H1 (cell line): ENCODE results near the gene MYLK2. TPM values are rescaled to one million over a fixed set of nuclear protein-coding genes. Genes with fewer than 3 reads are reported as not detected.

ENCODE experiments used
- CTCF ChIA-PET: fragments of 300-600 bp; sonication (Branson Sonifier 250); formaldehyde crosslinking; loops from one replicate; lab custom pipeline; 2021; ENCODE audit not compliant: partially characterized antibody; lab: Charles Lee
- POLR2A ChIA-PET: fragments of 300-600 bp; sonication (Branson Sonifier 250); formaldehyde crosslinking; loops from one replicate; lab custom pipeline; 2021; ENCODE audit warnings: inconsistent platforms; ENCODE audit not compliant: partially characterized antibody; lab: Charles Lee
- DNase-seq, 2 experiments: peaks; one replicate each; pipeline versions ENCODE4 v3.0.0 to v3.0.0-alpha.2; 2010 to 2022; ENCODE audit warnings: low spot score in 2 of 2, low read depth in 1 of 2, mixed read lengths in 1 of 2
- FAIRE-seq: peaks from 2 replicates; lab custom pipeline; 2011; peaks lifted over from hg19 to GRCh38; lab: Jason Lieb, UNC
- H2AFZ ChIP-seq: 2 replicates; pipeline ENCODE4 v1.8.1; 2012; ENCODE audit warnings: low read length, inconsistent platforms
- H2AK5ac ChIP-seq: 2 replicates; pipeline ENCODE4 v1.6.1; 2013; ENCODE audit warnings: low read depth, low read length
- H2BK120ac ChIP-seq: replicated peaks from 2 replicates; pipeline ENCODE3; 2013; ENCODE audit warnings: low read depth, low read length, inconsistent platforms
- H2BK12ac ChIP-seq: 2 replicates; pipeline ENCODE4 v1.6.1; 2013; ENCODE audit warnings: low read depth, low read length
- H2BK15ac ChIP-seq: 2 replicates; pipeline ENCODE4 v1.6.1; 2013; ENCODE audit warnings: low read length
- H2BK20ac ChIP-seq: 2 replicates; pipeline ENCODE4 v1.6.1; 2013; ENCODE audit warnings: low read length
- H2BK5ac ChIP-seq: 2 replicates; pipeline ENCODE4 v1.6.1; 2013; ENCODE audit warnings: low read depth, low read length
- H3K14ac ChIP-seq: 2 replicates; pipeline ENCODE4 v1.6.1; 2013; ENCODE audit warnings: inconsistent platforms; ENCODE audit not compliant: insufficient read length
- H3K18ac ChIP-seq: 2 replicates; pipeline ENCODE4 v1.6.1; 2013; ENCODE audit warnings: low read length; ENCODE audit errors: extremely low read depth
- H3K23ac ChIP-seq: 2 replicates; pipeline ENCODE4 v1.6.1; 2013; ENCODE audit warnings: inconsistent platforms; ENCODE audit not compliant: insufficient read length
- H3K23me2 ChIP-seq: 2 replicates; pipeline ENCODE4 v1.6.1; 2013; ENCODE audit warnings: low read depth, low read length
- H3K27ac ChIP-seq: 2 replicates; pipeline ENCODE4 v1.6.1; 2011; ENCODE audit warnings: low read depth, low read length, inconsistent platforms
- H3K27me3 ChIP-seq, 4 experiments: replicated peaks in 1 of 4; 1 replicate in 1 of 4; 2 replicates in 3 of 4; pipeline versions ENCODE4 v1.6.1 to v1.8.1; 2011 to 2013; ENCODE audit warnings: low read length in 3 of 4, mild to moderate bottlenecking in 3 of 4, inconsistent platforms in 2 of 4, mixed read lengths in 2 of 4, moderate library complexity in 1 of 4; ENCODE audit not compliant: control insufficient read depth in 3 of 4, insufficient read depth in 3 of 4; ENCODE audit errors: extremely low read depth in 1 of 4
- H3K36me3 ChIP-seq, 4 experiments: 2 replicates each; pipeline versions ENCODE4 v1.6.1 to v1.8.1; 2011 to 2013; ENCODE audit warnings: mild to moderate bottlenecking in 4 of 4, low read length in 3 of 4, moderate library complexity in 2 of 4, control low read depth in 1 of 4, inconsistent platforms in 1 of 4; ENCODE audit not compliant: insufficient read depth in 4 of 4, control insufficient read depth in 2 of 4
- H3K4ac ChIP-seq: replicated peaks from 2 replicates; pipeline ENCODE3; 2013; ENCODE audit warnings: low read length, low read depth, mixed read lengths, inconsistent platforms; ENCODE audit not compliant: insufficient read length
- H3K4me1 ChIP-seq, 4 experiments: replicated peaks in 1 of 4; 1 replicate in 1 of 4; 2 replicates in 3 of 4; pipeline versions ENCODE4 v1.6.1 to v1.8.1; 2011 to 2013; ENCODE audit warnings: low read length in 3 of 4, inconsistent platforms in 2 of 4, mixed read lengths in 1 of 4; ENCODE audit not compliant: insufficient read depth in 4 of 4, control insufficient read depth in 3 of 4
- H3K4me2 ChIP-seq, 2 experiments: 2 replicates each; pipeline versions ENCODE4 v1.6.1 to v1.8.1; 2011 to 2013; ENCODE audit warnings: low read depth in 2 of 2, low read length in 2 of 2, control low read depth in 1 of 2, inconsistent platforms in 1 of 2, mild to moderate bottlenecking in 1 of 2; ENCODE audit not compliant: insufficient read depth in 1 of 2
- H3K4me3 ChIP-seq, 4 experiments: fragments of 200-600, 300-600 bp in 1 of 4; sonication (generic), shearing (Covaris generic), sonication (Bioruptor Twin) in 1 of 4; 2 replicates each; pipeline versions ENCODE4 v1.5.1 to v1.8.1; 2011 to 2016; ENCODE audit warnings: low read length in 4 of 4, low read depth in 3 of 4, control low read depth in 2 of 4, inconsistent platforms in 2 of 4, mild to moderate bottlenecking in 2 of 4, mixed read lengths in 1 of 4, moderate library complexity in 1 of 4; ENCODE audit not compliant: insufficient read depth in 2 of 4; ENCODE audit errors: extremely low read depth in 1 of 4
- H3K56ac ChIP-seq: replicated peaks from 2 replicates; pipeline ENCODE3; 2013; ENCODE audit warnings: low read depth, mild to moderate bottlenecking, mixed read lengths, low read length, inconsistent platforms; ENCODE audit not compliant: insufficient read length
- H3K79me1 ChIP-seq: 2 replicates; pipeline ENCODE4 v1.6.1; 2013; ENCODE audit warnings: low read depth, low read length, control low read depth
- H3K79me2 ChIP-seq, 2 experiments: 2 replicates each; pipeline versions ENCODE4 v1.6.1 to v1.8.1; 2012 to 2013; ENCODE audit warnings: low read length in 2 of 2, mild to moderate bottlenecking in 2 of 2, inconsistent platforms in 1 of 2; ENCODE audit not compliant: insufficient read depth in 2 of 2, control insufficient read depth in 1 of 2
- H3K9ac ChIP-seq, 4 experiments: replicated peaks in 1 of 4; 1 replicate in 1 of 4; 2 replicates in 3 of 4; pipeline versions ENCODE4 v1.6.1 to v1.8.1; 2011 to 2013; ENCODE audit warnings: low read depth in 3 of 4, low read length in 3 of 4, control low read depth in 2 of 4, mild to moderate bottlenecking in 2 of 4, moderate library complexity in 2 of 4, inconsistent platforms in 1 of 4; ENCODE audit errors: extremely low read depth in 1 of 4
- H3K9me3 ChIP-seq, 2 experiments: 2 replicates each; pipeline versions ENCODE4 v1.6.1 to v1.8.1; 2012 to 2013; ENCODE audit warnings: mild to moderate bottlenecking in 2 of 2, moderate library complexity in 2 of 2, control low read depth in 1 of 2, inconsistent platforms in 1 of 2, low read depth in 1 of 2, low read length in 1 of 2, mixed read lengths in 1 of 2; ENCODE audit not compliant: insufficient read depth in 2 of 2
- H4K20me1 ChIP-seq, 2 experiments: replicated peaks in 1 of 2; 2 replicates each; pipeline versions ENCODE3 to v1.8.1; 2011 to 2013; ENCODE audit warnings: inconsistent platforms in 2 of 2, low read length in 2 of 2, mild to moderate bottlenecking in 1 of 2; ENCODE audit not compliant: insufficient read depth in 2 of 2, control insufficient read depth in 1 of 2
- H4K5ac ChIP-seq: 2 replicates; pipeline ENCODE4 v1.6.1; 2013; ENCODE audit warnings: low read length, low read depth, mixed read lengths, inconsistent platforms; ENCODE audit not compliant: insufficient read length
- H4K8ac ChIP-seq: 2 replicates; pipeline ENCODE4 v1.8.0; 2013; ENCODE audit warnings: mild to moderate bottlenecking, moderate library complexity, low read length, inconsistent platforms; ENCODE audit not compliant: insufficient read depth; ENCODE audit errors: extremely low read depth
- H4K91ac ChIP-seq: replicated peaks from 2 replicates; pipeline ENCODE3; 2013; ENCODE audit warnings: low read length, mixed read lengths, inconsistent platforms; ENCODE audit not compliant: insufficient read length
- JUND ChIP-seq: IDR thresholded peaks from 2 replicates; pipeline ENCODE4 v1.6.1; 2011; ENCODE audit warnings: mild to moderate bottlenecking, improper control_type of control experiment, low read length
- SIN3A ChIP-seq, 2 experiments: IDR thresholded peaks in 1 of 2; conservative IDR thresholded peaks in 1 of 2; 2 replicates each; pipeline ENCODE4 v1.6.1; 2011 to 2012; ENCODE audit warnings: low read length in 2 of 2, improper control_type of control experiment in 1 of 2, low read depth in 1 of 2, mild to moderate bottlenecking in 1 of 2
- SIX5 ChIP-seq: IDR thresholded peaks from 2 replicates; pipeline ENCODE4 v1.6.1; 2011; ENCODE audit warnings: mild to moderate bottlenecking, low read depth, low read length
- WGBS, 2 experiments: shearing (Covaris generic) in 1 of 2; methylation state at CpG; one replicate each; pipeline versions ENCODE4 v1.1.6 to v1.1.7; 2013 to 2015; ENCODE audit warnings: low lambda C conversion rate in 2 of 2, mixed read lengths in 2 of 2, inconsistent platforms in 1 of 2, low coverage in 1 of 2, missing lambda C conversion rate in 1 of 2; ENCODE audit not compliant: insufficient replicate concordance in 2 of 2, insufficient coverage in 1 of 2, insufficient read length in 1 of 2; ENCODE audit errors: extremely low coverage in 1 of 2, missing lambda C conversion rate in 1 of 2; 5-methylcytosine and 5-hydroxymethylcytosine counted together
- polyA plus RNA-seq, 7 experiments: library from polyadenylated mRNA; depleted of rRNA in 3 of 7; stranded (reverse) in 5 of 7; unstranded in 2 of 7; fragments of >200 nt in 5 of 7; fragments of 200-250 nt in 2 of 7; gene quantifications; 1 replicate in 5 of 7; 2 replicates in 1 of 7; 4 replicates in 1 of 7; pipeline versions ENCODE4 v1.2.1 to v1.2.3, GENCODE V29; 2011 to 2013; ENCODE audit warnings: missing spikeins in 2 of 7, mixed read lengths in 2 of 7
- total RNA-seq: library from RNA; stranded (reverse); fragmentation: NEBNext Ultra II Directional; extraction: Animal tissue kit (Norgen Biotek cat#: 25700); gene quantifications from 2 replicates; pipeline ENCODE4 v1.2.1, GENCODE V29; 2021

Gene MYLK2
- total and polyA plus RNA-seq, 2 of the 8 experiments (the other 6 are each of a cell fraction or from before 2014, with no cell fraction given), result 0.22 to 0.26 TPM

DNA sequence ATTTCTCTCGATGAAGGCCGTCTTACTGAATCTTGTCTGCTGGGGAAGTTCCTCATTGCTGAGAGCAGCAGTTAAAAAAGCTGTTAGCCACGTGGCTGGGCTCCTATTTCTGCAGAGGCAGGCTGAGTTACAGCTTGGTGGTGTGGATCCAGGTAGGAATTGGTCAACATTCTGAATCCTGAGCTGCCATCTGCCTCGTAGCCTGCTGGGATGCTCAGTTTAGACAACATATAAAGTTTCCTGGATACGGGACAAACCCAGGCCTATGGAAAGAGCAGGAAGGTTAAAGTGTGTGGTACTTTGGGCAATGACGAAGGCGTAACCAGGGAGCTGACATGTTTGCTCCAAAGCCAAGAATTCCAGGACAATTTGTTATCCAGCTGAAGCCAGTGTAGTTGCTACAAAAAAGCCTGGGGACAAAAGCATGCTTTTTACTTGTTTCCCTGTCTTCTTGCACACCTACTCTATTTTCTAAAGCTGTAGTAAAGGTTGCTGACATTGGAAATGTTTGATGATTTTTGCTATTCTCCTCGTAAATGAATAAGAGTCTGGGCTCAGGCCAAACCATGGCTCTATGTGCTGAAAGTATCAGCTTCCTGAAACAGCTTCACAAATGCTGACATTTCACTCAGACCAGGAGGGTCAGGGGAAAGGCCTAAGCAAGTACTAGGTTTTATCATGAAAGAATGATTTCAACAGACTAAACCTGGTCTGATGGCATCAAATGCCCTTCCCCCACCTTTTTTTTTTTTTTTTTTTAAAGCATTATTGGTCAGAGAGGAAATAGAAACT, 12.4 kb upstream of the MYLK2 start:
- Histone ChIP-seq H2BK120ac (no peak overlapping the region), H2BK15ac (no peak overlapping the region), H3K18ac (no peak overlapping the region), H3K79me1 (no peaks in the 10 kb centered on the region), H3K9me3 (no peaks in the 10 kb centered on the region), H3K4me1 (no peaks in the 10 kb centered on the region), H4K5ac (no peak overlapping the region), H3K14ac (no peak overlapping the region), H3K23me2 (no peaks in the 10 kb centered on the region), H3K56ac (no peak overlapping the region), H3K9ac (no peak overlapping the region; a peak in 1 of 7 replicates), H3K4ac (no peak overlapping the region), H3K4me3 (no peak overlapping the region), H3K36me3 (peaks cover 5 to 22% (median 8%) of the 10 kb centered on the region in 4 experiments; a peak in 7 of 8 replicates), H4K20me1 (no peaks in the 10 kb centered on the region), H2BK20ac (no peak overlapping the region), H3K79me2 (no peaks in the 10 kb centered on the region), H2BK12ac (no peak overlapping the region), H3K27ac (no peak overlapping the region), H2AK5ac (no peak overlapping the region), H2AFZ (no peak overlapping the region), H3K23ac (no peak overlapping the region), H3K4me2 (no peak overlapping the region), H2BK5ac (no peak overlapping the region; the same call in 1 of the 2 replicates), H4K91ac (no peak overlapping the region), H3K27me3 (no peaks in the 10 kb centered on the region), H4K8ac (no peak overlapping the region)
- ChIA-PET CTCF (interaction anchor here (0.7 to 1.6 kb wide), 3 partner anchors 9 to 244 kb away, joined by 3 to 6 read pairs (median 4); partner anchors contain the start of gene MYLK2), POLR2A (interaction anchor here (1.2 kb wide), 1 partner anchor 13 kb away, joined by 3 read pairs; no protein-coding TSS in a partner anchor)
- 89% methylated on average over 8 of the region's 8 CpGs; no CpG with 5 or more reads in 1 of the 2 experiments for WGBS, 2 experiments
- FAIRE-seq (no peak), DNase-seq (no peak)
- TF ChIP-seq SIN3A (conservative IDR thresholded peaks at IDR 0.05 in 1 of 2, IDR thresholded peaks at IDR 0.05 in 1 of 2; ENCODE audit: low read depth in 1 of 2, low read length in 2 of 2) (no peak), JUND (no peak), SIX5 (no peak)
